Measurements from ENCODE around the gene TPP1. TPM values are rescaled to one million over a fixed set of nuclear protein-coding genes. Genes with fewer than 3 reads are reported as not detected.

Gene TPP1
- total and polyA plus RNA-seq, 10 of the 15 experiments (the other 5 are each of a cell fraction or from before 2014, with no cell fraction given): 7.5 to 64.6 (median 38.3) TPM

DNA sequence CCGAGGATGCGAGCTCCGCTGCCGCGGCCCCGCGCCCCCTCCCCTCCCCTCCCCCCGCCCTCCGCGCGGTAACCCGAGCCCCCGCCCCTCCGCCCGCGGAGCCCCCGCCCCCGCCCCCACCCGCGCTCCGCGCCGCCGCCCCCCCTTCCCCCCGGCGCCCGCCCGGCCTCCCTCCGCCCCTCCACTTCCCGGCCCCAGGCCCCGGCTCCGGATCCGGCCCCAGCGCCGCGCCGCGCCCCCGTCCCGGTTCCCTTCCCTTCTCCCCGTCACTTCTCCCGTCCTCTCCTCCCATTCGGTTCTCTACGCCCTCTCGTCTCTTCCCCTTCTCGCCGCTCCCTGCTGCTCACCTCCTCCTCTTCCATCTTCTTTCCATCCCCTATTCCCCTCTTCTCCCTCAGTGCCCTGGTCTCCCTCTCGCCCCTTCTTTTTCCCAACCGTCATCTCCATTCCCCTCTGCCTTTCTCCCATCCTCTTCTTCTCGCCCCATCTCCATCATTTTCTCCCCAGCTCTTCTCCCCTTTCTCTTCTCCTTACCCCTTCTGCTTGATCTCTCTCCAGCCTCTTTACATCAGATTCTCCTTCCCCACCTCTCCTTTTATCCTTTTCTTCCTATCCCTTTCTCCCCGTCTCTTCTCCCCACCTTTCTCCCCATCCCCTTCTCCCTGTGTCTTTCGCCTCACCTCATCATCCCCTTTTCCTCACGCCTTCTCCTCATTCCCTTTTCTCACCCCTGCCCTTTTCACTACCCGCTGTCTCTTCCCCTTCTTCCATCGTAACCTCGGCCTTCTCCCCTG, 36.8 kb upstream of the TPP1 start, which contains the start of gene DCHS1 (continued):
- TF ChIP-seq MLLT1 (IDR thresholded peaks at IDR 0.05) (no peak), TCF3 (IDR thresholded peaks at IDR 0.05; ENCODE audit: borderline replicate concordance, insufficient read depth, low read depth, low read length) (no peak), HCFC1 (IDR thresholded peaks at IDR 0.05; ENCODE audit: low read length) (no peak), CREB1 (IDR thresholded peaks at IDR 0.05; ENCODE audit: low read depth) (no peak), BACH1 (IDR thresholded peaks at IDR 0.05; ENCODE audit: borderline replicate concordance) (no peak), TCF7 (IDR thresholded peaks at IDR 0.05; ENCODE audit: borderline replicate concordance) (no peak), BRCA1 (IDR thresholded peaks at IDR 0.05; ENCODE audit: low read depth, low read length) (no peak), GABPA (IDR thresholded peaks at IDR 0.05; ENCODE audit: low read depth) (no peak), MYC (IDR thresholded peaks at IDR 0.05; ENCODE audit: insufficient read depth, insufficient read length, insufficient replicate concordance, low read length, severe bottlenecking) (no peak)
- TF ChIP-seq, protein P1, sequence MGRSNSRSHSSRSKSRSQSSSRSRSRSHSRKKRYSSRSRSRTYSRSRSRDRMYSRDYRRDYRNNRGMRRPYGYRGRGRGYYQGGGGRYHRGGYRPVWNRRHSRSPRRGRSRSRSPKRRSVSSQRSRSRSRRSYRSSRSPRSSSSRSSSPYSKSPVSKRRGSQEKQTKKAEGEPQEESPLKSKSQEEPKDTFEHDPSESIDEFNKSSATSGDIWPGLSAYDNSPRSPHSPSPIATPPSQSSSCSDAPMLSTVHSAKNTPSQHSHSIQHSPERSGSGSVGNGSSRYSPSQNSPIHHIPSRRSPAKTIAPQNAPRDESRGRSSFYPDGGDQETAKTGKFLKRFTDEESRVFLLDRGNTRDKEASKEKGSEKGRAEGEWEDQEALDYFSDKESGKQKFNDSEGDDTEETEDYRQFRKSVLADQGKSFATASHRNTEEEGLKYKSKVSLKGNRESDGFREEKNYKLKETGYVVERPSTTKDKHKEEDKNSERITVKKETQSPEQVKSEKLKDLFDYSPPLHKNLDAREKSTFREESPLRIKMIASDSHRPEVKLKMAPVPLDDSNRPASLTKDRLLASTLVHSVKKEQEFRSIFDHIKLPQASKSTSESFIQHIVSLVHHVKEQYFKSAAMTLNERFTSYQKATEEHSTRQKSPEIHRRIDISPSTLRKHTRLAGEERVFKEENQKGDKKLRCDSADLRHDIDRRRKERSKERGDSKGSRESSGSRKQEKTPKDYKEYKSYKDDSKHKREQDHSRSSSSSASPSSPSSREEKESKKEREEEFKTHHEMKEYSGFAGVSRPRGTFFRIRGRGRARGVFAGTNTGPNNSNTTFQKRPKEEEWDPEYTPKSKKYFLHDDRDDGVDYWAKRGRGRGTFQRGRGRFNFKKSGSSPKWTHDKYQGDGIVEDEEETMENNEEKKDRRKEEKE (IDR thresholded peaks at IDR 0.05): no peak

Measured in GM12878 (cell line).